GM12878 (cell line): ENCODE data around the gene GNLY. TPM values are rescaled to one million over a fixed set of nuclear protein-coding genes. Genes with fewer than 3 reads are reported as not detected.

Source experiments
- ATAC-seq: fragments of 200-7000 bp; cut with Tn5 transposase; 3 replicates; pipeline ENCODE4 v1.9.1; 2020; ENCODE audit warnings: mild to moderate bottlenecking, moderate library complexity
- BruUV-seq: library from RNA; stranded (reverse); fragments of 400-500 nt; replicated peaks from 2 replicates; lab custom pipeline; 2021; lab: Mats Ljungman, UMichigan
- CTCF ChIA-PET: fragments of 300-600 bp; sonication (Branson Sonifier 250); formaldehyde crosslinking; extraction: SDS; loops from one replicate; lab custom pipeline; 2021; ENCODE audit warnings: inconsistent platforms; lab: Yijun Ruan, JAX
- POLR2A ChIA-PET: fragments of 350-600 bp; formaldehyde crosslinking; extraction: SDS; loops from one replicate; lab custom pipeline; 2021; ENCODE audit warnings: inconsistent platforms; lab: Charles Lee
- RAD21 ChIA-PET: fragments of 300-600 bp; sonication (Branson Sonifier 250); formaldehyde crosslinking; loops from one replicate; lab custom pipeline; 2023; ENCODE audit warnings: antibody characterized with exemption; ENCODE audit not compliant: unreplicated experiment; lab: Charles Lee
- SMC1A ChIA-PET: fragments of 300-600 bp; sonication (Branson Sonifier 250); formaldehyde crosslinking; loops from one replicate; lab custom pipeline; 2023; ENCODE audit not compliant: unreplicated experiment, uncharacterized antibody; lab: Charles Lee
- DNase-seq: peaks from one replicate; pipeline ENCODE4 v3.0.0-alpha.2; 2011; ENCODE audit warnings: low read depth, low spot score
- FAIRE-seq: peaks from 3 replicates; lab custom pipeline; 2011; peaks lifted over from hg19 to GRCh38; lab: Jason Lieb, UNC
- H2AFZ ChIP-seq: 2 replicates; pipeline ENCODE4 v1.6.0; 2011; ENCODE audit warnings: low read depth, low read length, control low read depth; ENCODE audit not compliant: control insufficient read depth
- H3K27ac ChIP-seq: 2 replicates; pipeline ENCODE4 v1.5.1; 2011; ENCODE audit warnings: control low read depth; ENCODE audit not compliant: control insufficient read depth, insufficient read depth
- H3K27me3 ChIP-seq, 2 experiments: replicated peaks in 1 of 2; 2 replicates each; pipeline versions ENCODE4 v1.6.0 to v1.6.1; 2011; ENCODE audit warnings: low read length in 1 of 2; ENCODE audit not compliant: control insufficient read depth in 2 of 2, insufficient read depth in 2 of 2
- H3K36me3 ChIP-seq, 2 experiments: 2 replicates each; pipeline ENCODE4 v1.5.1; 2011; ENCODE audit warnings: low read length in 1 of 2; ENCODE audit not compliant: control insufficient read depth in 2 of 2, insufficient read depth in 2 of 2
- H3K4me1 ChIP-seq: 2 replicates; pipeline ENCODE4 v1.6.1; 2011; ENCODE audit warnings: mild to moderate bottlenecking, low read length, moderate library complexity, mixed read lengths; ENCODE audit not compliant: control insufficient read depth, insufficient read depth
- H3K4me2 ChIP-seq: 2 replicates; pipeline ENCODE4 v1.6.0; 2011; ENCODE audit warnings: control low read depth; ENCODE audit not compliant: control insufficient read depth, insufficient read depth
- H3K4me3 ChIP-seq: fragments of 200-600 bp; sonication (generic); 2 replicates; pipeline ENCODE4 v1.5.1; 2016
- H3K79me2 ChIP-seq: 2 replicates; pipeline ENCODE4 v1.6.0; 2011; ENCODE audit warnings: low read length; ENCODE audit not compliant: control insufficient read depth, insufficient read depth
- H3K9ac ChIP-seq: 2 replicates; pipeline ENCODE4 v1.8.0; 2011; ENCODE audit warnings: low read length, control low read depth, mixed read lengths; ENCODE audit not compliant: control insufficient read depth, insufficient read depth
- H3K9me3 ChIP-seq: replicated peaks from 3 replicates; pipeline ENCODE4 v1.5.1; 2011; ENCODE audit warnings: mild to moderate bottlenecking, low read length; ENCODE audit not compliant: control insufficient read depth, insufficient read depth
- H4K20me1 ChIP-seq: 2 replicates; pipeline ENCODE4 v1.6.0; 2011; ENCODE audit not compliant: control insufficient read depth, insufficient read depth
- NFYB ChIP-seq: IDR thresholded peaks from 2 replicates; pipeline ENCODE4 v1.6.1; 2011; ENCODE audit warnings: low read depth, mild to moderate bottlenecking, low read length, improper control_type of control experiment, moderate library complexity; ENCODE audit not compliant: insufficient read depth
- WGBS: methylation state at CpG from one replicate; pipeline ENCODE4 v1.1.6; 2016; ENCODE audit warnings: low lambda C conversion rate; ENCODE audit not compliant: insufficient replicate concordance, insufficient coverage; ENCODE audit errors: missing lambda C conversion rate; 5-methylcytosine and 5-hydroxymethylcytosine counted together
- in situ Hi-C: fragments of 300-500 bp; cut with MboI; formaldehyde crosslinking; loops from 9 replicates; pipeline ENCODE4 v1.14.3; 2018; ENCODE audit warnings: mixed read lengths
- intact Hi-C: fragments of 100-400 bp; cut with micrococcal nuclease; formaldehyde crosslinking; loops from one replicate; pipeline ENCODE4 v1.14.2; 2022; ENCODE audit not compliant: unreplicated experiment
- polyA plus RNA-seq, 11 experiments: library from polyadenylated mRNA; depleted of rRNA in 4 of 11; unstranded in 6 of 11; stranded (reverse) in 5 of 11; fragments of >200 nt; fragmentation: Nextera tagmentation in 4 of 11; fragmentation: Illumina TruSeq in 1 of 11; extraction: Ambion mirVana in 4 of 11; extraction: Trizol in 1 of 11; gene quantifications; 1 replicate in 1 of 11; 2 replicates in 10 of 11; pipeline versions ENCODE4 v1.2.1 to v1.2.3, GENCODE V29; 2011 to 2016; ENCODE audit warnings: inconsistent platforms in 2 of 11, missing spikeins in 2 of 11, low read depth in 1 of 11
- total RNA-seq, 4 experiments: library from RNA; depleted of rRNA in 3 of 4; stranded (reverse); fragments of >200 nt in 3 of 4; fragmentation: Illumina TruSeq in 1 of 4; extraction: Trizol in 1 of 4; gene quantifications; 2 replicates each; pipeline versions ENCODE4 v1.2.1 to v1.2.3, GENCODE V29; 2013 to 2021
- TF ChIP-seq, protein P1 (sequence below): fragments of 450-650 bp; IDR thresholded peaks from 2 replicates; pipeline ENCODE4 v1.6.1; 2017; ENCODE audit warnings: mild to moderate bottlenecking, low read depth, inconsistent platforms; ENCODE audit not compliant: poor library complexity, severe bottlenecking
- TF ChIP-seq, protein P2 (sequence below): fragments of 450-650 bp; formaldehyde crosslinking; IDR thresholded peaks from 2 replicates; pipeline ENCODE4 v1.4.0; 2022; ENCODE audit warnings: mild to moderate bottlenecking, moderate library complexity
- TF ChIP-seq, protein P3 (sequence below): fragments of 450-650 bp; conservative IDR thresholded peaks from 2 replicates; pipeline ENCODE4 v1.6.1; 2017; ENCODE audit warnings: mild to moderate bottlenecking, moderate library complexity

GNLY gene
- total and polyA plus RNA-seq, 10 of the 15 experiments (the other 5 are each of a cell fraction or from before 2014, with no cell fraction given): 0.18 to 0.42 TPM; not detected in 8

DNA sequence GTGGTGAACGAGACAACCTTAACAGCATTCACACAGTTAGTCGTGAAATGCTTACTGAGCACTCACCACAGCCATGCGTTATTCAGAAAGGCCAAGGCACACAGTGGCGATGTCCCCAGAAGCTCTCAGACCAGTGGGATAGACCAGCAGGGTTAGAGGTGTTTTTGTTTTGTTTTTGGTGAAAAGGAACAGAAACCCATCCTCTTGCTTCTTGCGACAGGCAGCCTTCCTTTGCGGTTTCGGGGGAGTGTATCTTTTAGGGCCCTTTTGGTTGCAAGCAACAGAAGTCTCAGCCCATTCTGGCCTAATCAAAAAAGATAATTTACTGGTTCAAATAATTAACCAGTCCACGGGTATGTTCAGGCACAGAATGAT, 4.7 kb downstream of the GNLY start (continued):
- TF ChIP-seq, protein P1, sequence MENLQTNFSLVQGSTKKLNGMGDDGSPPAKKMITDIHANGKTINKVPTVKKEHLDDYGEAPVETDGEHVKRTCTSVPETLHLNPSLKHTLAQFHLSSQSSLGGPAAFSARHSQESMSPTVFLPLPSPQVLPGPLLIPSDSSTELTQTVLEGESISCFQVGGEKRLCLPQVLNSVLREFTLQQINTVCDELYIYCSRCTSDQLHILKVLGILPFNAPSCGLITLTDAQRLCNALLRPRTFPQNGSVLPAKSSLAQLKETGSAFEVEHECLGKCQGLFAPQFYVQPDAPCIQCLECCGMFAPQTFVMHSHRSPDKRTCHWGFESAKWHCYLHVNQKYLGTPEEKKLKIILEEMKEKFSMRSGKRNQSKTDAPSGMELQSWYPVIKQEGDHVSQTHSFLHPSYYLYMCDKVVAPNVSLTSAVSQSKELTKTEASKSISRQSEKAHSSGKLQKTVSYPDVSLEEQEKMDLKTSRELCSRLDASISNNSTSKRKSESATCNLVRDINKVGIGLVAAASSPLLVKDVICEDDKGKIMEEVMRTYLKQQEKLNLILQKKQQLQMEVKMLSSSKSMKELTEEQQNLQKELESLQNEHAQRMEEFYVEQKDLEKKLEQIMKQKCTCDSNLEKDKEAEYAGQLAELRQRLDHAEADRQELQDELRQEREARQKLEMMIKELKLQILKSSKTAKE: no peak
- TF ChIP-seq, protein P2, sequence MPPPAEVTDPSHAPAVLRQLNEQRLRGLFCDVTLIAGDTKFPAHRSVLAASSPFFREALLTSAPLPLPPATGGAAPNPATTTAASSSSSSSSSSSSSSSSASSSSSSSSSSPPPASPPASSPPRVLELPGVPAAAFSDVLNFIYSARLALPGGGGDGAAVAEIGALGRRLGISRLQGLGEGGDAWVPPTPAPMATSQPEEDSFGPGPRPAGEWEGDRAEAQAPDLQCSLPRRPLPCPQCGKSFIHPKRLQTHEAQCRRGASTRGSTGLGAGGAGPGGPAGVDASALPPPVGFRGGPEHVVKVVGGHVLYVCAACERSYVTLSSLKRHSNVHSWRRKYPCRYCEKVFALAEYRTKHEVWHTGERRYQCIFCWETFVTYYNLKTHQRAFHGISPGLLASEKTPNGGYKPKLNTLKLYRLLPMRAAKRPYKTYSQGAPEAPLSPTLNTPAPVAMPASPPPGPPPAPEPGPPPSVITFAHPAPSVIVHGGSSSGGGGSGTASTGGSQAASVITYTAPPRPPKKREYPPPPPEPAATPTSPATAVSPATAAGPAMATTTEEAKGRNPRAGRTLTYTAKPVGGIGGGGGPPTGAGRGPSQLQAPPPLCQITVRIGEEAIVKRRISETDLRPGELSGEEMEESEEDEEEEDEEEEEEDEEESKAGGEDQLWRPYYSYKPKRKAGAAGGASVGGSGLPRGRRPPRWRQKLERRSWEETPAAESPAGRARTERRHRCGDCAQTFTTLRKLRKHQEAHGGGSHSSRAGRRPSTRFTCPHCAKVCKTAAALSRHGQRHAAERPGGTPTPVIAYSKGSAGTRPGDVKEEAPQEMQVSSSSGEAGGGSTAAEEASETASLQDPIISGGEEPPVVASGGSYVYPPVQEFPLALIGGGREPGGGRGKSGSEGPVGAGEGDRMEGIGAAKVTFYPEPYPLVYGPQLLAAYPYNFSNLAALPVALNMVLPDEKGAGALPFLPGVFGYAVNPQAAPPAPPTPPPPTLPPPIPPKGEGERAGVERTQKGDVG: no peak
- TF ChIP-seq, all 136 proteins: peak for 0

DNA sequence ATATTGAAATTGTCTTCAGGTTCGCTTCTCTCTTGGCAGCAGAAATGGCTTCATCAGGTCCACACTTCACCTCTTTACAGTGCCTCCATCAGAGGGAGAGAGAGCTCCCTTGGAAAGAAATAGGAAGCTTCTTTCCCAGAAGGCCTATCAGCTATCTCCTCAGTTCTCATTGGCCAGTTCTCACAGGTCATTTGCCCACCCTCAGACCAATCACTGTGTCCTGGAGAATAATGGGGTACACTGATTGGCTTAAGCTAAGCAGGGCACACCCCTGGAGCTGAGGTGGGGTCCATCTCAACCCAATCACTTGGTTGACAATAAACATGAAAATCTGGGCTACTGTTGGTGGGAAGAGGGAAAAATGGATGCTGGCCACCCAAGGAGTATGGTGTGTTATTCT, 5.2 kb downstream of the GNLY start:
- ChIA-PET POLR2A (no interaction called here), CTCF (interaction anchor here (0.8 to 4.3 kb wide), 5 partner anchors 8 to 436 kb away, joined by 3 to 21 read pairs (median 5); no protein-coding TSS in a partner anchor), RAD21 (interaction anchor here (1.0 to 1.1 kb wide), 2 partner anchors 20 to 106 kb away, joined by 4 to 5 read pairs; no protein-coding TSS in a partner anchor), SMC1A (no interaction called here)
- intact Hi-C loops (no loop called here), in situ Hi-C loops (no loop called here)
- Histone ChIP-seq H3K4me3 (no peak overlapping the region), H3K9ac (no peak overlapping the region), H3K27me3 (no peaks in the 10 kb centered on the region), H3K4me1 (peaks cover 3% of the 10 kb centered on the region), H3K27ac (no peak overlapping the region), H3K9me3 (no peaks in the 10 kb centered on the region), H3K79me2 (no peaks in the 10 kb centered on the region), H3K4me2 (no peak overlapping the region), H4K20me1 (no peaks in the 10 kb centered on the region), H2AFZ (no peak overlapping the region), H3K36me3 (no peaks in the 10 kb centered on the region)
- WGBS: 20% methylated on average over 1 of the region's 1 CpG
- BruUV-seq: no TSS peak
- TF ChIP-seq NFYB: 0 out of 2 replicates have a peak, but pooled peaks have one; percentile 35
- TF ChIP-seq, protein P3, sequence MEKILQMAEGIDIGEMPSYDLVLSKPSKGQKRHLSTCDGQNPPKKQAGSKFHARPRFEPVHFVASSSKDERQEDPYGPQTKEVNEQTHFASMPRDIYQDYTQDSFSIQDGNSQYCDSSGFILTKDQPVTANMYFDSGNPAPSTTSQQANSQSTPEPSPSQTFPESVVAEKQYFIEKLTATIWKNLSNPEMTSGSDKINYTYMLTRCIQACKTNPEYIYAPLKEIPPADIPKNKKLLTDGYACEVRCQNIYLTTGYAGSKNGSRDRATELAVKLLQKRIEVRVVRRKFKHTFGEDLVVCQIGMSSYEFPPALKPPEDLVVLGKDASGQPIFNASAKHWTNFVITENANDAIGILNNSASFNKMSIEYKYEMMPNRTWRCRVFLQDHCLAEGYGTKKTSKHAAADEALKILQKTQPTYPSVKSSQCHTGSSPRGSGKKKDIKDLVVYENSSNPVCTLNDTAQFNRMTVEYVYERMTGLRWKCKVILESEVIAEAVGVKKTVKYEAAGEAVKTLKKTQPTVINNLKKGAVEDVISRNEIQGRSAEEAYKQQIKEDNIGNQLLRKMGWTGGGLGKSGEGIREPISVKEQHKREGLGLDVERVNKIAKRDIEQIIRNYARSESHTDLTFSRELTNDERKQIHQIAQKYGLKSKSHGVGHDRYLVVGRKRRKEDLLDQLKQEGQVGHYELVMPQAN: no peak
- DNase-seq: no peak
- ATAC-seq: no peak
- no peak for FAIRE-seq
